Nephron progenitor cell (in vitro differentiated cells): Measurements from ENCODE around the gene AP3M1.

Experiments used
- DNase-seq: peaks from one replicate; pipeline ENCODE4 v3.0.0; 2021
- H3K27ac Mint-ChIP-seq: 2 replicates; pipeline ENCODE4 v1.8.0; 2021; ENCODE audit warnings: mild to moderate bottlenecking, moderate library complexity, mixed read lengths
- H3K27me3 Mint-ChIP-seq: 2 replicates; pipeline ENCODE4 v1.8.0; 2021; ENCODE audit warnings: mild to moderate bottlenecking, low read depth, mixed read lengths; ENCODE audit not compliant: poor library complexity
- H3K36me3 Mint-ChIP-seq: 2 replicates; pipeline ENCODE4 v1.8.0; 2021; ENCODE audit warnings: low read depth, mixed read lengths
- H3K4me1 Mint-ChIP-seq: 2 replicates; pipeline ENCODE4 v1.8.0; 2021; ENCODE audit warnings: mixed read lengths
- H3K4me3 Mint-ChIP-seq: 2 replicates; pipeline ENCODE4 v1.8.0; 2021; ENCODE audit warnings: mild to moderate bottlenecking, moderate library complexity, mixed read lengths
- H3K9me3 Mint-ChIP-seq: 2 replicates; pipeline ENCODE4 v1.8.0; 2021; ENCODE audit warnings: mild to moderate bottlenecking, moderate library complexity, mixed read lengths
- TF ChIP-seq, protein P1 (sequence below): fragments of 200-600 bp; sonication (generic); IDR thresholded peaks from 2 replicates; pipeline ENCODE4 v1.5.0; 2021; ENCODE audit warnings: antibody characterized with exemption

Gene AP3M1

DNA sequence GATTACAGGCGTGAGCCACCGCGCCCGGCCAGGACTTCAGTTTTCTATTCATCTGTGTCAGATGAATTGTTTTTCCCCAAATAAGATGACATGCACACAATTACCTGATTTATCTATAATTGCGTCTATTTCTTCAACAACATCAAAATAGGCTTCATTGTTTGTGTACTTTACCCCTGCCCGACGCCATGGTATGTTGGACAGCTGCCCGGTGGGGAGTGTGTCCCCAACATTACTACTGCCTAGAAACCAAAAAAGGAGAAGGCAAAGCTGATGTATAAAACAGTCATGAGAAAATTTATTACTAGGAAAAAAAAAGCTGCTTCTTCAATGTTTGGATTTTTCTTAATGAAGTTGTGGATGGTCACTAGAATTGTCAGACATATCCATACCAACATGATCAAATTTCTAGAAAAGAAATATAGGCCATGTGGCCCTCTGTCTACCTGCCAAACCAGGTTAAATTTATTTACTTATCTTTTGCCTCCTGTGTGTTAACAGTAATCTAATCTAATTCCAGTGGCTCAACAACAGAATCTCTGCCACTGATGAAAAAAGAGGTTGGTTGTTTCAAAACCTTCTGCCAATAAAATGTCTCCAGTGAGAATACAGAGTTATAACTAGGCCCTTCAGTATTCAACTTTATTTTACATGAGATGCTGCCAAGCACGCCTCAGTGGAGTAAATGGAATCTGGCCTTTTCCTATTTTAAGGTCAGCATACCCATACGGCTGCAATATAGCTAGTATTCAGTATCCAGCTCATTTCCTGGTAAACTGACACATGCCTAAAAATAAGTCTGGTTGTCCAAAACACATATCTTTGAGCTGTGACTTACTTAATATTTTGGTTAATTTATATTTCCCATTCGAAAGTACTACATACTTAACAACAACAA is 16.5 kb downstream of the AP3M1 start:
- no peak for DNase-seq
- Mint-ChIP-seq H3K4me3 (no peak overlapping the region), H3K9me3 (no peaks in the 10 kb centered on the region), H3K27me3 (no peaks in the 10 kb centered on the region), H3K4me1 (no peaks in the 10 kb centered on the region), H3K27ac (no peak overlapping the region), H3K36me3 (peaks cover 76% of the 10 kb centered on the region)
- TF ChIP-seq, protein P1, sequence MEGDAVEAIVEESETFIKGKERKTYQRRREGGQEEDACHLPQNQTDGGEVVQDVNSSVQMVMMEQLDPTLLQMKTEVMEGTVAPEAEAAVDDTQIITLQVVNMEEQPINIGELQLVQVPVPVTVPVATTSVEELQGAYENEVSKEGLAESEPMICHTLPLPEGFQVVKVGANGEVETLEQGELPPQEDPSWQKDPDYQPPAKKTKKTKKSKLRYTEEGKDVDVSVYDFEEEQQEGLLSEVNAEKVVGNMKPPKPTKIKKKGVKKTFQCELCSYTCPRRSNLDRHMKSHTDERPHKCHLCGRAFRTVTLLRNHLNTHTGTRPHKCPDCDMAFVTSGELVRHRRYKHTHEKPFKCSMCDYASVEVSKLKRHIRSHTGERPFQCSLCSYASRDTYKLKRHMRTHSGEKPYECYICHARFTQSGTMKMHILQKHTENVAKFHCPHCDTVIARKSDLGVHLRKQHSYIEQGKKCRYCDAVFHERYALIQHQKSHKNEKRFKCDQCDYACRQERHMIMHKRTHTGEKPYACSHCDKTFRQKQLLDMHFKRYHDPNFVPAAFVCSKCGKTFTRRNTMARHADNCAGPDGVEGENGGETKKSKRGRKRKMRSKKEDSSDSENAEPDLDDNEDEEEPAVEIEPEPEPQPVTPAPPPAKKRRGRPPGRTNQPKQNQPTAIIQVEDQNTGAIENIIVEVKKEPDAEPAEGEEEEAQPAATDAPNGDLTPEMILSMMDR: no peak

DNA sequence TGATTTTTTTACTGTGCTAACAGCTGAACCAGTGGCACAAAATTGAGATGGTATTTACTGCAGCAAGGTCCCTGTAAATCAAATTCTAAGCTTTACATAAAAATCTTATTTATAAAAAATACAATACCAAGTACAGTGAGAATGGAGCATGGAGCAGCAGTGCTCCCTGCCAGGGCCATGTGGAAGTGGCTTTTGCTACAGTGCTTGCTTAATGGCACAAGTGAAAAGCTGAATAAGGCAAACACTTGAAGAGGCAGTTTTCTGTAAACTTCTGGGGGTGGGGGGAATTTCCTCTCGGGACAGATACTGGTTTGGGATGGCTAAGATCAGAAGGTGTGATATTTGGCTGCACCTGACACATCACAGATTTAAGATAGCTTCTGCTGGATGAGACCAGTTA is 27.5 kb downstream of the AP3M1 start:
- no peak for DNase-seq
- H3K4me1 Mint-ChIP-seq: peaks cover 14% of the 10 kb centered on the region
- H3K27me3 Mint-ChIP-seq: no peaks in the 10 kb centered on the region
- H3K4me3 Mint-ChIP-seq: no peak overlapping the region
- H3K9me3 Mint-ChIP-seq: no peaks in the 10 kb centered on the region
- peaks cover 67% of the 10 kb centered on the region for H3K36me3 Mint-ChIP-seq
- TF ChIP-seq, protein P1: no peak
- peak overlapping the region; percentile 87 for H3K27ac Mint-ChIP-seq

DNA sequence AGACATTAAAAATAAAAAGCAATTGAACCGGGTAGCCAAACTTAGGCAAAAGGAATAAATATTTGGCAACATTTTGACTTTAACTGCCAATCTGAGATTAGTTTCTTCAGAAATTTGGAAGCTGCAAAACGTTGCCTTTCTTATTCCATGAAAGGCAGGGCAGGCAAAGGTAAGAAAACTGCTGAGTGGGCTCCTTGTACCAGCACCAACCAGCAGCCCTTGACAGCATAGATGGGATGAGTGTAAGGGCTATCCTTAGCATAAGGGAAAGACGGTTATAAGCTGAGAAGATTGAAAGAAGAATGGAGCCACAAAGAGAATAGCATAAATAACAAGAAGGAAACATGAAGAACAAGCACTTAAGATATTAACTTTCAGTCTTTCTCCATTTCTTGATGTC is 28.6 kb downstream of the AP3M1 start:
- TF ChIP-seq, protein P1: no peak
- Mint-ChIP-seq H3K27ac (peak overlapping the region; percentile 82), H3K4me1 (peaks cover 14% of the 10 kb centered on the region), H3K36me3 (peaks cover 64% of the 10 kb centered on the region), H3K27me3 (no peaks in the 10 kb centered on the region), H3K9me3 (no peaks in the 10 kb centered on the region), H3K4me3 (no peak overlapping the region)
- DNase-seq: no peak

DNA sequence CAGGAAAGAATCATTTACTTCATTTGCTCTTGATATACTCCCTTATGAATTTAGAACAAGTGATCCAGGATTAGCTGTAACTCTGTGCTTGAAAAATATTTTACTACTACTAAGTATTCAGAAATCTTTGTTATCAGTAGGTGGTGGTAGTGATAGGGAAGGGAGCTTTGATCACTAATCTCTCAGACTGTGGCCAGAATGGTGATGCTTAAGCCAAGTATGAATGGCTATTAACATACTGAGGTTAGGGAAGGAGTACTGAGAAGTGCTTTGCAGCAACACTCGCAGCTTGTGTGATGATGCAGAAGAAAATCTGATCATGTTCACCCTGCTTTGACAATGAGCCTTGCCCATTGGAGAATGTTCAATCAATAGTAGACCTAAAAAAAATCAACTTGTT is 29.3 kb downstream of the AP3M1 start:
- H3K27ac Mint-ChIP-seq: peak overlapping the region; percentile 82
- TF ChIP-seq, protein P1: no peak
- H3K9me3 Mint-ChIP-seq: no peaks in the 10 kb centered on the region
- H3K4me1 Mint-ChIP-seq: peaks cover 14% of the 10 kb centered on the region
- H3K27me3 Mint-ChIP-seq: no peaks in the 10 kb centered on the region
- no peak for DNase-seq
- peaks cover 69% of the 10 kb centered on the region for H3K36me3 Mint-ChIP-seq
- no peak overlapping the region for H3K4me3 Mint-ChIP-seq

DNA sequence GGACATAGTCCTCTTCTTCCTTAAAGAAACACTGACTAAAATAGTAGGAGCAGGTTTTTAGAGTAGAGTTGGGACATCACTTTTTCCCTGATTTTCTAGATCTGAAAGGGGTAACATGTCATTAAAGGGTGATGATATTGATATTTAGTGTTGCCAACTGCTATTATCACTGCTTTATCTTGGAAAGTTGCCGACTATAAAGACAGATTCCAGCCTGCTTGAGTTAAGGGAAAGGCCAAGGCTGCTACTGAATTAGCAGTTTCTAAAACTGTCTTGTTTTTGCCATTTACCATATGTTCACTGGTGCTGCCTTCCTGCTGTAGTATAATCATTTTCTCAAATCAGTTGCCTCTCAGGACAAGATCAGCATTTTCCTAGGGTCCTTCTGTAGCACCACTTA is 29.7 kb downstream of the AP3M1 start:
- H3K4me3 Mint-ChIP-seq: no peak overlapping the region
- DNase-seq: no peak
- H3K27me3 Mint-ChIP-seq: no peaks in the 10 kb centered on the region
- no peaks in the 10 kb centered on the region for H3K9me3 Mint-ChIP-seq
- H3K27ac Mint-ChIP-seq: peak overlapping the region; percentile 24
- peaks cover 14% of the 10 kb centered on the region for H3K4me1 Mint-ChIP-seq
- TF ChIP-seq, protein P1: no peak
- H3K36me3 Mint-ChIP-seq: peaks cover 70% of the 10 kb centered on the region

DNA sequence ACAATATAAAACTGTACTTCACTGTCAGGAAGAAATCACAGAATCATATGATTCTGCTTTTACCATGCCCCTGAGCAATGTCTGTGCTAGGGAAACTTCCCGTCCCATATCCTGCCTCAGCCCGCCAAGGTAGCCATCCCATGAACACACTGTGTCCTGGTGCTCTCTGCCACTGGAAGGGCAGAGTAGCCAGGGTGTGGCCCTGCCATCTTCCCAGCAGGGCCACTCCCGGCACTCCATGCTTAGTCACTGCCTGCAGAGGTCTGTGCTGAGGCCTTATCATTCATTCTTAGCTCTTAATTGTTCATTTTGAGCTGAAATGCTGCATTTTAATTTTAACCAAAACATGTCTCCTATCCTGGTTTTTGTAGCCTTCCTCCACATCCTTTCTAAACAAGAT is 31.8 kb downstream of the AP3M1 start:
- Mint-ChIP-seq H3K36me3 (peaks cover 81% of the 10 kb centered on the region), H3K4me3 (no peak overlapping the region), H3K4me1 (peaks cover 14% of the 10 kb centered on the region), H3K27ac (peak overlapping the region; percentile 79), H3K9me3 (no peaks in the 10 kb centered on the region), H3K27me3 (no peaks in the 10 kb centered on the region)
- no peak for DNase-seq
- TF ChIP-seq, protein P1: no peak
